ENCODE measurements around the gene GATAD2A. TPM values are rescaled to one million over a fixed set of nuclear protein-coding genes. Genes with fewer than 3 reads are reported as not detected.

The GATAD2A gene
- total and polyA plus RNA-seq, 7 donors, result 18.5 to 65.9 (median 43.4) TPM

GRCh38 chr19:19460761-19461265, 55.3 kb downstream of the GATAD2A start:
- 23 to 47% (median 41%) methylated on average over 18 of the region's 18 CpGs for WGBS, 3 donors
- H3K4me3 ChIP-seq, result peak overlapping the region; percentile 55
- TF ChIP-seq, protein P1, sequence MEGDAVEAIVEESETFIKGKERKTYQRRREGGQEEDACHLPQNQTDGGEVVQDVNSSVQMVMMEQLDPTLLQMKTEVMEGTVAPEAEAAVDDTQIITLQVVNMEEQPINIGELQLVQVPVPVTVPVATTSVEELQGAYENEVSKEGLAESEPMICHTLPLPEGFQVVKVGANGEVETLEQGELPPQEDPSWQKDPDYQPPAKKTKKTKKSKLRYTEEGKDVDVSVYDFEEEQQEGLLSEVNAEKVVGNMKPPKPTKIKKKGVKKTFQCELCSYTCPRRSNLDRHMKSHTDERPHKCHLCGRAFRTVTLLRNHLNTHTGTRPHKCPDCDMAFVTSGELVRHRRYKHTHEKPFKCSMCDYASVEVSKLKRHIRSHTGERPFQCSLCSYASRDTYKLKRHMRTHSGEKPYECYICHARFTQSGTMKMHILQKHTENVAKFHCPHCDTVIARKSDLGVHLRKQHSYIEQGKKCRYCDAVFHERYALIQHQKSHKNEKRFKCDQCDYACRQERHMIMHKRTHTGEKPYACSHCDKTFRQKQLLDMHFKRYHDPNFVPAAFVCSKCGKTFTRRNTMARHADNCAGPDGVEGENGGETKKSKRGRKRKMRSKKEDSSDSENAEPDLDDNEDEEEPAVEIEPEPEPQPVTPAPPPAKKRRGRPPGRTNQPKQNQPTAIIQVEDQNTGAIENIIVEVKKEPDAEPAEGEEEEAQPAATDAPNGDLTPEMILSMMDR (IDR thresholded peaks at IDR 0.05), result no peak
- H3K9me3 ChIP-seq, result no peaks in the 10 kb centered on the region
- DNase-seq, result peak; percentile 71 to 84
- H3K36me3 ChIP-seq (ENCODE audit: insufficient read depth in 1 of 2, low read depth in 1 of 2), result peaks cover 3 to 6% of the 10 kb centered on the region in 2 donors
- intact Hi-C loops (cut with DNase I), result no loop called here
- peak overlapping the region; percentile 81 for H3K27ac ChIP-seq
- H3K4me1 ChIP-seq, result peaks cover 75% of the 10 kb centered on the region
- ATAC-seq, result peak; percentile 39 to 66 (median 42)
- no peaks in the 10 kb centered on the region for H3K27me3 ChIP-seq (ENCODE audit: insufficient read depth in 3 of 3, low read length in 2 of 3)

GRCh38 chr19:19461306-19461670, 55.8 kb downstream of the GATAD2A start:
- Histone ChIP-seq H3K9me3 (no peaks in the 10 kb centered on the region), H3K27ac (peak overlapping the region; percentile 81), H3K4me1 (peaks cover 75% of the 10 kb centered on the region), H3K4me3 (peak overlapping the region; percentile 55), H3K27me3 (ENCODE audit: insufficient read depth in 3 of 3, low read length in 2 of 3) (no peaks in the 10 kb centered on the region), H3K36me3 (ENCODE audit: insufficient read depth in 1 of 2, low read depth in 1 of 2) (peaks cover 3 to 11% of the 10 kb centered on the region in 2 donors)
- intact Hi-C loops (cut with DNase I), result no loop called here
- 59 to 77% (median 72%) methylated on average over 4 of the region's 4 CpGs for WGBS, 3 donors
- ATAC-seq (no peak), DNase-seq (no peak)
- TF ChIP-seq, protein P1 (IDR thresholded peaks at IDR 0.05), result no peak

- peak; percentile 84 to 90 (median 86) for ATAC-seq
- Histone ChIP-seq H3K4me1 (peaks cover 75% of the 10 kb centered on the region), H3K36me3 (ENCODE audit: insufficient read depth in 1 of 2, low read depth in 1 of 2) (peaks cover 3 to 17% of the 10 kb centered on the region in 2 donors), H3K27me3 (ENCODE audit: insufficient read depth in 3 of 3, low read length in 2 of 3) (no peaks in the 10 kb centered on the region), H3K4me3 (peak overlapping the region; percentile 55), H3K27ac (peak overlapping the region; percentile 81), H3K9me3 (no peaks in the 10 kb centered on the region)
- TF ChIP-seq, protein P1 (IDR thresholded peaks at IDR 0.05), result no peak
- DNase-seq, result peak; percentile 81 to 93
- WGBS, 3 donors, result 15 to 29% (median 25%) methylated on average over 27 of the region's 27 CpGs
- intact Hi-C loops (cut with DNase I), result loop anchor here in 1 of 2 donors (2.0 kb wide), 1 partner anchor 57 kb away; the partner anchor contains the start of gene GATAD2A
Observed at GRCh38 chr19:19461671-19462622, 56.5 kb downstream of the GATAD2A start.

GRCh38 chr19:19463348-19464117, 58.1 kb downstream of the GATAD2A start:
- Histone ChIP-seq H3K27ac (peak overlapping the region; percentile 81), H3K27me3 (ENCODE audit: insufficient read depth in 3 of 3, low read length in 2 of 3) (no peaks in the 10 kb centered on the region), H3K4me3 (peak overlapping the region; percentile 5), H3K4me1 (peaks cover 60% of the 10 kb centered on the region), H3K9me3 (peaks cover 13% of the 10 kb centered on the region), H3K36me3 (ENCODE audit: insufficient read depth in 1 of 2, low read depth in 1 of 2) (peaks cover 3 to 22% of the 10 kb centered on the region in 2 donors)
- TF ChIP-seq, protein P1 (IDR thresholded peaks at IDR 0.05), result no peak
- ATAC-seq (peak in 3 of 4 donors; percentile 17 to 29 (median 24)), DNase-seq (peak; percentile 72 to 76)
- WGBS, 3 donors, result 43 to 53% (median 43%) methylated on average over 19 of the region's 19 CpGs
- intact Hi-C loops (cut with DNase I), result loop anchor here in 1 of 2 donors (2.0 kb wide), 1 partner anchor 59 kb away; the partner anchor contains the start of gene GATAD2A

All from psoas muscle (tissue), 8 donors.